HG03439 (cell line): ENCODE measurements around the gene ZNF622.
"Not testable (repeated sequence)": the region's sequence is repeated elsewhere in the genome, so short reads cannot be mapped to it uniquely, and the experiment has no call there.

Experiments used
- ATAC-seq: cut with Tn5 transposase; IDR thresholded peaks from one replicate; pipeline ENCODE4 v1.9.1; 2021; ENCODE audit warnings: mild to moderate bottlenecking, moderate library complexity; ENCODE audit not compliant: unreplicated experiment

Gene ZNF622

DNA sequence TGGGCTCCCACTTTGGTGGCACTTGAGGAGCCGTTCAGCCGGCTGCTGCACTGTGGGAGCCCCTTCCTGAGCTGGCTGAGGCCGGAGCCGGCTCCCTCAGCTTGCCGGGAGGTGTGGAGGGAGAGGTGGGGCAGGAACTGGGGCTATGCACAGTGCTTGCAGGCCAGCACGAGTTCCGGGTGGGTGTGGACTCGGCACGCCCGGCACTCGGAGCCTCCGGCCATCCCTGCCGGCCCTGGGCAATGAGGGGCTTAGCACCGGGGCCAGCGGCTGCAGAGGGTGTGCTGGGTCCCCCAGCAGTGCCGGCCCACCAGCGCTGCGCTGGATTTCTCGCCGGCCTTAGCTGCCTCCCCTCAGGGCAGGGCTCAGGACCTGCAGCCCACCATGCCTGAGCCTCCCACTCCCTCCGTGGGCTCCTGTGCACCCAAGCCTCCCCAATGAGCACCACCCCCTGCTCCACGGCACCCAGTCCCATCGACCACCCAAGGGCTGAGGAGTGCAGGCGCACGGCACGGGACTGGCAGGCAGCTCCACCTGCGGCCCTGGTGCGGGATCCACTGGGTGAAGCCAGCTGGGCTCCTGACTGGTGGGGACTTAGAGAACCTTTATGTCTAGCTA lies 29.4 kb downstream of the ZNF622 start:
- ATAC-seq, result not testable (repeated sequence)

DNA sequence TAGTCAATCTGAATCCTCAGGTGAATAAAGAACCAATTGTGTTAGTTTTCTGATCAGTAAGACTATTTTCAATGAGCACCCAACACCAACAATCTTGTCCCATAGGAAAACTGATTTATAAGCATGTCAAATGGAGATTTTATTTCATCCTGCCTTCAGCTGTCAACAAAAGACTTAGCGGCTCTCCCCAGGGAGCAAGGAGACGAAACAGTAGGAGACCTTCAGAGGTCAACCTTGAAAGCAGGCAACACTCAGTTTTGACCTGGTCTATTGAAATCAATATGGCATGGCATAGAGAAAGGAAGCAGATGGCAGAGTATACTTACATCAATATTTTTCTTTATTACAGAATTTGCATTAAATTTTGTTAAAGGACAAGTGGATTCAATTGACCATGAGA lies 34.1 kb downstream of the ZNF622 start:
- no peak for ATAC-seq

DNA sequence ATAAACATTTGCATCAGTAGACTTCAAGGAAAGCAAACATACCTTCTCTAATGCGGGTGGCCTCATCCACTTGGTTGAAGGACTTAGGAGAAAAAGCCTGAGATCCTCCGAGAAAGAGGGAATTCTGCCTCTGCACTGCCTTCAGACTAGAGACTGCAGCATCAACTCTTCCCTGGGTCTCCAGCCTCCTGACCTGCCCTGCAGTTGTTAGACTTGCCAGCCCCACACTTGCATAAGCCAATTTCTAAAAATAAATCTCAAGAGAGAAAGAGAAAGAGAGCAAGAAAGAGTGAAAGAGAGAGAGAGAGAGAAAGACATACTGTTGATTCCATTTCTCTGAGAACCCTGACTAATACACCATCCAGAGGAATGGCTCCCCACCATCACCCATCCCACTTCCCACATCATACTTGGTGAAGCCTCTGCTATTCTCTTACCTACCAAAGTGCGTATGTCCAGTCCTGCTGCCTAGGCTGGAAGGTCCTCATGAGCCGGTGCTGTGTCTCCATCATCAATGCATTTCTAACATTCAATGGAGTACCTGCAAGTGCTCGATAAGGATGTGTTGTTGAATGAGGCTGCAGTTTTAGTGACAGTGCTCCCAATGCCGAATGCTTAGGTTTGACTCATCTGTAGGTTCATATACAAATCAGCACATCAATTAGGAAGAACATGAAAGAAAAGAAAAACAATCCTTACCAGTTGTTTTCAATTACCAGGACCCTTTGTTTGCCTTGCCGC lies 35.1 kb downstream of the ZNF622 start:
- ATAC-seq, result no peak

DNA sequence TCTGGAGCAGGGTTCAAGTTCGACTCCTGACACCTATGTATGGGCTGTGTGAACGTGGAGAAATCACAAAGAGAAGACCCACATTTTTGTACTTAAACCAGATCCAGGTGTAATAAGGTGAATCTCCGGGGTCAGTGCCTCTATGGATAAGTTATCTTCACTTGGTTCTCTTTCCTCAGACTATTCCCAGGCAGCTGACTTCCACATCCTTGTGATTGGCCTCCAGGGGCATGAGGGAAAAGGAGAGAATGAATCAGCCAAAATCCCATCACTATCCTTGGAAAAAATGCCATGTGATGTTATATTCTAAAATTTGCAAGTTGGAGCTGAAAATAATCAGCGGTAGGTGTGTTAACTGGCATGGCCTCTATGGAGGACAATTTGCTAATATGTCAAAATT lies 37.2 kb downstream of the ZNF622 start:
- no peak for ATAC-seq

DNA sequence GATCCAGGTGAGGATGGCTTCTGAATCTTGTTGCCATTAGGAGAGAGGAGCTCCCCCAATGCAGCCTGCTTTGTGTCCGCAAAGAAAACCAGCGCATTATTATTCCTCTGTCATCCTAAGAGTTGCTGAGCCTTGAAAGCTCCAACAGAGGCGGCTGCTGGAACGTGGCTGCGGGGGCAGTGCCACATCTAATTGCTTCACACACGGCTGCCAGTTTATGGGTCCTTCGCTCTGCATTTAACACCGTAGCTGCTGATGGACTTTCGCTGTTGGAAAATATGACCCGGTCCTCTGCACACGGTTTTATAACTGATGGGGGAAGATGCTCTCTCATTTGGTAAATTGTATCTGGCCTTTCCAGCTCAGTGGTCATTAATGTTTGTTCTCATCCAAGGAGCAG lies 38.0 kb downstream of the ZNF622 start:
- no peak for ATAC-seq

DNA sequence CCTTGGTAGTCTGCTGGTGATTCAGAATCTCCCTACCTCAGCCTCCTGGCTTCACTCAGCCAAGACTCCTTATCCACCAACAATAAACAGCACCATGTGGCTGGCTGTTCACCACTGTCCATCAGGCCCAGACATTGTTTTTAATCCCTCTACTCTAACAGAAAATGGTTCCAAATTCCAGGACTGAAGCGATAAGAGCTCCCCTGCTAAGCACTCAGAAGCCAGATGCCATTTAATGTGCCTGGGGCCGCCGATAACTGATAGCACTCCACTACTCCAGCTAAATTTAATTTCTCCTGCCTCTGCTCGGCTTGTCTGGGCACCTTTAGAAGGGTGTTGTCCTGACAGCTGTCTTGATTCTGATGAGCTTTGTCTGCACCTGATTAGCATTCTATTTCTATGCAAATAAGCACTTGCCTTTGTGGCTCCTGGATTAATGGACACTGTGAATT lies 47.1 kb downstream of the ZNF622 start:
- no peak for ATAC-seq

DNA sequence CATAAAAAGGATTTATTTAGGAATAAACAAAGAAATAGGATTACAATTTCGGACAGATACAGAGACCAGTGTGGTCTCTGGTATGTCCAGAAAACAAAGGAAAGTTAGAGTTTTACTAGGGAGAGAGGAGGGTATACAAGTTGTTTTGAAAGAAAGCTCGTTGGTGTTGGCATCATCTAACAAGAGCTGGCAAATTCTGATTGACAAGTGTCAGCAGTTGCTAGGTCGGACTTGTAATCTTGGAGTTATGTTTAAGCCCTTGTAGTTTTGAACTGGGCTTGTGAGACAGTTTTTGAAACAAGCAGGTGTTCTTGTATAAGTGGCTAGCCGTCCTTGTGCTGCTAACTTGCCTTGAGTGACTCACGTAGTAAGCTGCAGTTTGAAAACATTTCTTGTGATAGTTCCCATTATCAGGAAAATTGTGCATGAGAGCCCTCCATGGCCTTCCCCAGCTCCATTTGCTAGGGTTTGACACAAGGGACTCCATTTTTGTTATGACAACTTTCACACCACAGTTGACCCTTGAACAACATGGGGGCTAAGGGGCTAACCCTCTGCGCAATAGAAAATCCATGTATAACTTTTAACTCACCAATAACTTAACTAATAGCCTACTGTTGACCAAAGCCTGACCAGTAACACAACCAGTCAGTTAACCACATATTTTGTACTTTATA lies 48.1 kb downstream of the ZNF622 start:
- no peak for ATAC-seq

DNA sequence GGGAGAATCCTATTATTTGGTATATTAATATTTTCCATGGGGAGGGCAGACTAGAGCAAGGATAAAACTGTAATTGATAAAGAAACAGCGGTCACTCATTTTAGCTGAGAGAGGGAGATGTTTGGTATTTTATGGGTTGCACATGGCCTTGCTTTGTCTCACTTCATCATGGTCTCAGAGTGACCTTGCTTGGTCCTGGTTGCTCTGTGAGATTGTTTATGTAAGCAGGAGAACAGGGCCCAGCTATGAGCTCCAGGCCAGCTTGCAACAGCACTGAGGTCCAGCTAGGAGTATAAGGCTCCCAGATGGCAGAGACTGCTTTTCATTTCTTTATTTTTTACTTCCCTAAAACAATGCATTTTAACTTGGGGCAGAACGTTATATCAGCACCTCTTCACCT lies 50.7 kb downstream of the ZNF622 start:
- ATAC-seq, result no peak

DNA sequence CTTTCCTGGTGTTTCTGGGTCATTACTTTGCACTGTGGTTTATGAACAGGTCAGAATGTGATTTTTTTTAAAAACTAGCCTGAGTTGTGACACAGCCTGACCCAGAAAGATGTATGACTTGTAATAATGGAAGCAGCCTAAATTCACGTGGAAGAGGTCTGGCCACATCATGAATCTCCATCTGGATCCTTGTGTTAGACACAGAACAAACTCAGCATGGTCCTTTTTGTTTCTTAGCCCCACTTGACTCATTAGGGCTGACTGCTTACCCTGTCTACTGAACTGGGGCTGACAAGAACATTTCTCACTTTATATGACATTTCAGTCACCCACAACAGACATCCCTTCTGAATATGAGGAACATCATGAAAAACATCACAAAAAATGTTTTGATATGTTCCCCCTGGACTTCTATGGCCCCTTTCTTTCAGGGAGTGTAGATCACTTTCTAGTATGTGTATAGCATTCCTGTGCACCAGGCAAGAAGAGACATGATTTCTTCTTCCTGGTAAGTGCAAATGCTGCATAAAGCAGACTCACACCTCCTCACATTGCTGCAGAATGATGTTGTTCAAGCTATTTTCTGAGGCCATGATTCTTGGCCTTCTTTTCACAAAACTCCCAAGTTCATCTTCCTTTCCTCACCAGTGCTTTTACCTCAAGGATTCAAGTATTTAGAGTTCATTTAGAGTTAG lies 52.3 kb downstream of the ZNF622 start:
- ATAC-seq, result no peak

DNA sequence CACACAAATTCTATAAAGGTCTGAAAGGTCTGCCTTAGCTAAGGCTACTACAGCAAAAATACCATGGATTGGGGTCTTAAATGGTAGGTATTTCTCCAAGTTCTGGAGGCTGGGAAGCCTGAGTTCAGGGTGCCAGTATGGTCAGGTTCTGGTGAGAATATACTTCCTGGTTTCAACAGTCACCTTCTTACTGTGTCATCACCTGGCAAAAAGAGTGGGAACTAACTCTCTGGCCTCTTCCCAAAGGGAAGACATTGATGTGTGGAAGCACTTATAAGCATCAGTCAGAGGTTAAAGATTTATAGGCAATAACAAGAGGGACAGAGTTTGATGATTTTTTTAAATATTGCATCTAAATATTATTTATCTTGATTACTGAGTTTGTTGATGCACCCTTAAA lies 53.0 kb downstream of the ZNF622 start:
- ATAC-seq, result no peak

DNA sequence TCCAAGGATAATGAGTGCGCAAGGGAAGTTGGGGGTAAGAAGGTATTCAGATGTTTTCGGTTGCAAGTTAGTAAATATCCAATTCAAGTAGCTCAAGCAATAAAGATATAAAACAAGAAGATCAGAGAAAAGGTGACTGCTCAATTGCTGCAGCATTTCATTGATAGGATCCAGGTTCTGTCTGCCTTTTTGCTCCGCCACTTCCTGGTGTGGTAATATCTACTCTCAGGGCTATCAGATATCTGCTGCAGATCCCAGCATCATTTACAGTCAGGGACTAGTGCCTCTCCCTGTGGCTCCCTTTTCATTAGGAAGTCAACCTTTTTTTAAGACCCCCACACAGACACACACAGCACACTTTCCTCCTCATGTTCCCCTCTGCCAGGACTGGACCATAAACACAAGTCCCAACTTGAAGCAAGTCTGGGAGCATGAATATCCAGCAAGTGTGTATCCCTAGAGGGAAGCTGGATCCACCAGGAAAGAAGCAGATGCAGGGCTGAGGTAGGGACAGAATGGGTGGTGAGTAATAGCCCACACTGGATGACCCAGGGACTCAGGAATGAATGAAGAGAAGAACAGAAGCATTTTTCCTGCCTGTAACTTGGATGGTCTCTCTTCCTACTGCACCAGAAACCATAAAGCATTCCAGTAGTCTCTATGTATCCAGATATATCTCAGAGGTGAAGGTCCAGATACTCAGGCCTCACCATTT lies 53.7 kb downstream of the ZNF622 start:
- no peak for ATAC-seq

DNA sequence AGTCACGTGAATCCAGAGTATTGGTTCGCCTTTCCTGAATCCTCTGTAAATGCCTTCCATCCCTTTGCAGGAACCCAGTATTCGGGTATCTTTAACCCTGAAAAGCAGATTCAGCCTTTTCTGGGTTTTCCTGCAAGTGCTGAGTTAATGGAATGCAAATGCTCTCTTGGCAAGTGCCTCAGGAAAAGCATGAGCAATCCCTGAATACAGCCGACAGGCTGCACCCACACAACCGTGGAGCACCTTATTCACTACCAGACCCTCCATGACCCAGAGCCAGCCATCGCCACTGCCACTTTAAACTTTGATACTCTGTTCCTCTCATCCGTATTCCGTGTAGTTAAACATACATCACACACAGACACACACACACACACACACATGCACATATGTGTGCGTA lies 54.4 kb downstream of the ZNF622 start:
- ATAC-seq, result no peak

DNA sequence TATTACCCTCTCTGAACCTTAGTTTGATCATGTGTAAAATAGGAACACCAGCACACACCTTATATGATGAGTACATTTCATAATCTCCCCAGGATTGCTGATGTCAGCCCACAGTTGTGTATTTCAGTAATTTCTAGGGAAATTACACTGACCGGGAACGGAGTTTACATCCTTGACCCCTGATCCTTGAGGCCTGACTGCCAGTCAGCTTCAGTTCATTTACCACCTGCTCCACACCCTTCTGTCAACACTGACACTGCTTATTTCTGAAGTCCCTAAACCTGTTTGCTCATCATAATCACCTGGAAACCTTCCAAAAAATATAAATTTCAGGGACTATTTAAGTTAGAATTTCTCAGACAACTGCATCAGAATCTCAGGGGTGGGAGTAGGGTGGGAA lies 55.3 kb downstream of the ZNF622 start:
- no peak for ATAC-seq

DNA sequence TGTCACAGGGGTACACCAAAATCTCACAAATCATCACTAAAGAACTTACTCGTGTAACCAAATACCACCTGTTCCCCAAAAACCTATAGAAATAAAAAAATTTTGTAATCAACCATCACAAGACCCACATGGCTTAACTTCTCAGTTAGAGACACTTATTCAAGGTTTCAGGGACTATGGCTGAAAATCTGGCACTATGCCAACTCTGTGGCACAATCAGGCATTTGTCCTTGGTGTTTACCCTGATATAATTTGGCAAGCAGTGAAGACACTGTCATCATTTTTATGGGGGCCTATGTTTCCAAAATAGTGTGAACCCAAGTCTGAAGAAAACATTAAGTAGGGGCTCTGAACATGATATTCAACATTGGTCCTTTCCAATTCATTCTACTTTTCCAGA lies 59.0 kb downstream of the ZNF622 start:
- ATAC-seq, result no peak

DNA sequence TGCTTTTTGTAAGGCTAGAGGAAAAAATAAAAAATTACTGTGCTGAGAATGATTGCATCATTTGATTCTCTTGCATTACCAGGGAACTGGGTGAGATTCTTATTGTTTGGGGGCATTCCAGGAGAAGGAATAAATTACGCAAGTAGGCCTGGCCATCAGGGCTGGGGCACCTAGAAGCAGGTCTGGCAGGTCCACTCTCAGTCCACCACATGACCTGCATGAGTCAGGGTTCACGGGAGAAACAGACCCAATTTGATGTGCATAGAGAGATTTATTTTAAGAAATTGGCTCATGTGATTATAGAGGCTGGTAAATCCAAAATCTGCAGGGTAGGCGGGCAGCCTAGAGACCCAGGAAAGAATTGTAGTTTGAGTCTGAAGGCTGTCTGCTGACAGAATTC lies 59.6 kb downstream of the ZNF622 start:
- no peak for ATAC-seq
